ENCODE data around the gene NSMF. TPM values are rescaled to one million over a fixed set of nuclear protein-coding genes. Genes with fewer than 3 reads are reported as not detected.

The NSMF gene
- total and polyA plus RNA-seq, 2 donors (not counting 1 experiment from before 2014, with no cell fraction given) = 28.7 to 59.4 TPM

GRCh38 chr9:137427454-137428310 is 31.5 kb downstream of the NSMF start:
- Histone ChIP-seq H4K20me1 (ENCODE audit: control insufficient read depth, insufficient read depth, low read length, poor library complexity, severe bottlenecking) (no peaks in the 10 kb centered on the region), H3K9ac (ENCODE audit: low read length) (no peak overlapping the region), H3K79me2 (ENCODE audit: control insufficient read depth, insufficient read depth, low read length) (no peaks in the 10 kb centered on the region), H2AFZ (ENCODE audit: insufficient read depth, low read depth, low read length, poor library complexity, severe bottlenecking) (no peak overlapping the region), H3K36me3 (replicated peaks in 1 of 2; ENCODE audit: control extremely low read depth in 1 of 2, control insufficient read depth in 1 of 2, extremely low read depth in 1 of 2, insufficient read depth in 2 of 2, low read length in 1 of 2) (no peaks in the 10 kb centered on the region), H3K4me1 (ENCODE audit: control insufficient read depth in 2 of 2, insufficient read depth in 2 of 2, low read length in 2 of 2) (peaks cover 28 to 33% of the 10 kb centered on the region in 2 donors), H3K27me3 (replicated peaks in 1 of 4; ENCODE audit: control extremely low read depth in 1 of 4, control insufficient read depth in 3 of 4, insufficient read depth in 4 of 4, low read length in 3 of 4) (peaks cover 0 to 28% (median 8%) of the 10 kb centered on the region in 4 experiments), H3K27ac (ENCODE audit: low read length in 2 of 2) (no peak overlapping the region), H3K4me3 (ENCODE audit: control extremely low read depth in 1 of 5, extremely low read depth in 1 of 5, insufficient read depth in 1 of 5, low read depth in 2 of 5, low read length in 4 of 5) (no peak overlapping the region), H3K4me2 (replicated peaks; ENCODE audit: low read depth, low read length, poor library complexity, severe bottlenecking) (no peak overlapping the region), H3K9me3 (ENCODE audit: control extremely low read depth in 1 of 3, control insufficient read depth in 2 of 3, insufficient read depth in 1 of 3, low read length in 2 of 3) (peaks cover 0 to 13% (median 0%) of the 10 kb centered on the region in 3 donors)
- ChIA-PET POLR2A (interaction anchor here (0.6 kb wide), 2 partner anchors 14 to 274 kb away, joined by 3 to 6 read pairs; no protein-coding TSS in a partner anchor), CTCF (interaction anchor here (1.4 kb wide), 1 partner anchor 14 kb away, joined by 3 read pairs; no protein-coding TSS in a partner anchor)
- WGBS (ENCODE audit: insufficient coverage) = 86% methylated on average over 23 of the region's 27 CpGs
- Mint-ChIP-seq H3K4me1 (peaks cover 14% of the 10 kb centered on the region), H3K9me3 (ENCODE audit: insufficient read depth) (no peaks in the 10 kb centered on the region), H3K4me3 (no peak overlapping the region), H3K27me3 (no peaks in the 10 kb centered on the region), H3K27ac (no peak overlapping the region)
- no peak for ATAC-seq (ENCODE audit: low read depth)
- DNase-seq = no peak
- no peak for TF ChIP-seq CTCF (IDR thresholded peaks at IDR 0.05)
- no peak for TF ChIP-seq EZH2 (IDR thresholded peaks at IDR 0.05; ENCODE audit: borderline replicate concordance, insufficient read depth, low read depth, low read length, poor library complexity, severe bottlenecking)
- intact Hi-C loops (cut with micrococcal nuclease) = no loop called here

All from B cell (primary cell).